GM18499 (cell line): ENCODE measurements around the gene DNAH17.
A peak's percentile ranks its signal among the peaks of the same experiment; 100 is the strongest.
"Not testable (repeated sequence)": the region's sequence is repeated elsewhere in the genome, so short reads cannot be mapped to it uniquely, and the experiment has no call there.

Source experiments
- ATAC-seq: cut with Tn5 transposase; IDR thresholded peaks from one replicate; pipeline ENCODE4 v1.9.1; 2021; ENCODE audit warnings: moderate number of reproducible peaks; ENCODE audit not compliant: insufficient read depth, unreplicated experiment

Gene DNAH17

DNA sequence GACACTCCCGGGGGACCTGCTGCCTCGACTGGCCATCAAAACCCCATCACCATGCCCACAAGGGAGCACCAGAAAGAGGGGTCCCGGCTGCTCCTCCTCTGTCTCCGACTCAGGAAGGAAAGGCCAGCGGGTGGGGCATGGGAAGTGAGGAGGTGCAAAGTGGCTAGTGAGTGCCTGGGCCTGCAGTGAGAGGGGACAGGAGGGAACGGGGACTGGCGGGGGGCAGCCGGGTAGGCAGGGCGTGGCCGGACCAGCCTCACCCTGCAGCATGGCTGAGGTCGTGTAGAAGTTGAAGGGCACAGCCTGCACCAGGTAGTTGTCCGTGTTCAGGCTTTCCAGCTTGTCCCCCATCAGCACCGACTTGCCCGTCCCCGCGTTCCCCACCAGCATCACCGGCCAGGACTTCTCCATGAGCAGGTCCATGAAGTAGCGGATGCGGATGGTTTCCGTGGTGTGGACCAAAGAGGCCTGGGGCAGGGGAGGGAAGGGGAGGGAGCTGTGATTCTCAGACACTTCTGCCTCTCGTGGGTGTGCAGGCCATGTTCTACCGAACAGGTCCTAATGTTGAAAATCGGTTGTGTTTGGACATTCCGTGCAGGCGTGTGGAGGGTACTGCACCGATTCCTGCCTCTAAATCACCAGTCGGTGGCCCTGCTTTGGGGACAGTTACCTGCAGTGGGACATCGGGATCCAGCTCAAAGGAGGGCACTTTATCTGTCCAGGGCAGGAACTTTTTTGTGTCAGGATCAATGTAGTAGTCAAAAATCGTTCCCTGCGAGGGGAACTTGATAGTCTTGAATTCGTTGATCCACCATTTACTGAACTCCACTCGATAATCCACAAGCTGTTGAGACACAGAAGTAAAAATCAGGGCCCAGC lies 91.7 kb downstream of the DNAH17 start:
- ATAC-seq, result no peak

DNA sequence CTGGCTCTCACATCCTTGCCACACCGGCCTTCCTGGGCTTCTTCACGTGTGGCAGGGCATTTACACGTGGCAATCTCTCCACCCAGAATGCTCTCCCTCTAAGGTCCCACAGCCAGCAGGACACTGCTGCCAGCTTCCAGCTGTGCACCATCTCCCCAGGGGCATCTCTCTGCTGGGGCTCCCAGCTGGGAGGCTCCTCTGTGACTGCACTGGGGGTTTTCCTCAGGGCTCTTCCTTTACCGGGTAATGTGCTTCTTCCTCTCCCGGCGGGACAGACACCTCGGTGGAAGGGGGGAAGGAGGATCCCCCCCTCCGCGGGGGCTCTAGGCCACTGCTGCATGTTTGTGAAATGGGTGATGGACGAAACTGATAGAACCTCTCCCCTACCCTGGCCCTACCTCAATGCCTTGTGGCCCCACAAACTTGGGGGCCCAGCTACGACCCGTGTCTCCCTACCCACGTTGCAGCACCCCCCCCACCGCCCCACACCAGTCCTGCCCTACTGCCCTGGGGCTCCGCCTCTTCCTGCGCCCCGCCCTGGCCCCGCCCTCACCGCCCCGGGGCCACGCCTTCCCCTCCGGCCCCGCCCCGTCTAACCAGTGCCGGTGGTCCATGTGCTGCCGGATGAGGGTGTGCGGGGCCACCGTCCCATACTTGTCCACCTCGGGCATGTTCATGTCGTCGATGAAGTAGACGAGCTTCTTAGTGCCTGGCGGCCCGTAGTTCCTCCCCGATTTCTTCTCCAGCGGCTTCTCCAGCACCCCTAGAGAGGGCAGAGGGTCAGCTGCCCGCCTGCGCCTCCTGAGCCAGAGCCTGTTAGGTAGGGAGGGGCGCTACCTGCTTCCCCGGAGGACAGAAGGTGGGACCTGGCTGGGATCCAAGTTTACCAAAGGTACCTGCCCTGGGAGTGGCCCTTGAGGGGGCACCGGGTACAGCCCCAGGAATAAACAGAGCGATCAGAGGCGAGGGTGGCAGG lies 92.6 kb downstream of the DNAH17 start:
- no peak for ATAC-seq

DNA sequence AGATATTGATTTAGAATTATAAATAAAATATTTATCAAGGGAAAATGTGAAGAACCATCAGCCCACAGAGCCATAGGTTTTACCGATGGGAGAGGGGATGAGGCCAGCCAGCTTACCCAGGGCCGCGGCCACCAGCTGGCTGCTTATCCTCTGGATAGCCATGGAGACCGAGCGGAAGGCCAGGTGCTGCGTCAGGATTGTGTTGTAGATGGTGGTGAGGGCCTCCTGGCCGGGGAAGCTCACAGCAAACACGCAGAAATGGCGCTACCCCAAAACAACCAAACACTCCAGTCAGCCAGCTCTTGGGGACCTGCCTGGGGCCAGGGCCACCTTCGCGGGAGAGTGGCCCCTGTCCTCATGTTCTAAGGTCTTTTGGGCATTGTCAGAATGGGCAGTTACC lies 97.8 kb downstream of the DNAH17 start:
- ATAC-seq, result no peak

DNA sequence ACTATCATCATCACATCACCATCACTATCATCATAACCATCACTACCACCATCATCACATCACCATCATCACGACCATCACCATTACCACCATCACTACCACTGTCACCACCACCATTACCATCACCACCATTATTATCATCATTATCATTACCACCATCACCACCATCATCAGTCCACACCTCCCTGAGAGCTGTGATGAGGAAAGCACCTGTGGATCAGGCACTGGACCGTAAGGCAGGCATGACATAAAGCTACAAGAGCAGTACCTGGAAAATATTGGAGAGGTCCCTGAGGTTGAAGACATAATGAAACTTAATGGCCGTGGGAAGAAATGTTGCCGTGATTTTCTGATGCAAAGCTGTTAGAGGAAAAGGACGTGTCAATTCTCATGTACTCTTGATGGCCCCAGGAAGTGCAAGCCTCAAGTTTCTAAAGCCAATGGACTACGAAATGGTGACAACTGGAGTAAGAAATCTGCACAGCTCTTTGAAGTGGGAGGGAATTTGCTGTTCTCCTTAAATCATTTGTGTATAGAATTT lies 98.4 kb downstream of the DNAH17 start:
- ATAC-seq, result no peak

DNA sequence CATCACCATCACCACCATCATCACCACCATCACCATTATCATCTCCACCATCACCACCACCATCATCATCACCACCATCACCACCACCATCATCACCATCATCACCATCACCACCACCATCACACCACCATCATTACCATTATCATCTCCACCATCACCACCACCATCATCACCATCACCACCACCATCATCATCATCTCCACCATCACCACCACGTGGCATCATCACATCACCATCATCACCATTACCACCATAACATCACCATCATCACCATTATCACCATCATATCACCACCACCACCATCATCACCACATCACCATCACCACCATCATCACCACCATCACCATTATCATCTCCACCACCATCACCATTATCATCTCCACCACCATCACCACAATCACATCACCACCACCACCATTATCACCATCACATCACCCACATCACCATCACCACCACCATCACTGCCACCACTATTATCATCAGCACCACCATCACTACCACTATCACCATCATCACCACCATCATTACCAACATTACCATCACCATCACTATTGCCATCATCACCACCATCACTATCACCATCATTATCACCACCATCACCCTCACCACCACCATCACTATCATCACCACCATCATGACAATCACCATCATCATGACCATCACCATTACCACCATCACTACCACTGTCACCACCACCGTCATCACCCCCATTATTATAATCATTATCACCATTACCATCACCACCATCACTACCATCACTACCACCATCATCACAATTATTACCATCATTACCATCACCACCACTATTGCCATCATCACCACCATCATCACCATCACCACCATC lies 99.1 kb downstream of the DNAH17 start:
- ATAC-seq, result no peak

DNA sequence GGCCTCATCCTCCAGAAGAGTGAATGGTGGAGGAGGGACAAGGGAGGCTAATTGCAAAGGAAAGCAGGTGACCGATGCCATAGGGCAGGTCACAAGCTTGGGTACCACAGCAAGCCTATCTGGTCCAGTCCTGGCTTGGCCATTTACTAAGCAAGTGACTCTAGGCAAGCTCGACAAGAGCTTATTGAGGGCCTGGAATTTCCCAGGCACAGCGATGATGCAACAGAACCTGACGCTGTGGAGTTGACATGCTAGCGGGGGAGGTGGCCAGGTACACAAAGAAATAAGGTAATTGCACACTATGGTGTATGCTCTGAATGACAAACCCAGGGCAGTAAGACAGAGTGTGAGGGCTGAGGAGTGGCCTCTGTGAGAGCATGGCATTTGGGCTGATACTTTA lies 100.2 kb downstream of the DNAH17 start:
- no peak for ATAC-seq

DNA sequence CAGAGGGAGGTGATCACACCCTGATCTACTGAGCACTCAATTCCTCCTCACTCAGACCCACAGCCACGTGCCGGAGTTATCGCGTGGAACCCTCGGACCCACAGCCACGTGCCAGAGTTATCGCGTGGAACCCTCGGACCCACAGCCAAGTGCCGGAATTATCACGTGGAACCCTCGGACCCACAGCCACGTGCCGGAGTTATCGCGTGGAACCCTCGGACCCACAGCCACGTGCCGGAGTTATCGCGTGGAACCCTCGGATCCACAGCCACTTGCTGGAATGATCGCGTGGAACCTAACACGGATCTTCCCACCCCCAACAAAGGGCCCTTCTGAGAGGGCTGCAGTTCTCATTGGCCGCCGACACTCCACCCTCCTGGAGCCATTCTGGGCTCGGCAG lies 101.0 kb downstream of the DNAH17 start:
- ATAC-seq, result no peak

DNA sequence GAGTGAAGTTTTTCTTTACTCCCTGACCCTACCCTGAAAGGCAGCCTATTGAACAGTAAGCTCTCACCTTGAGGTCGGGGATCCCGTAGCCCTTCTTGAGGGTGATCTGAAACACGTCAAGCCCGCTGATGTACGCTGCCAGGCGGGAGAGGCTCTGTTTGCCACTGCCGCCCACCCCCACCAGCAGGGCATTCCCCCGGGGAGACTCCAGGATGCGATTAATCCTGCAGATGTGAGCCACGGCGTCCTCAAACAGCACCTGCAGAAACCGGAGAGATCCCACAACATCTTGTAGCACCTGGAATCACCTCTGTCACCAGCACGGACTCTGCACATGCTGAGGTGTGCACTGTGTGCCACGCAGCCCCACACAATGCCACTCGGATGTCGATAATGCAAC lies 102.0 kb downstream of the DNAH17 start:
- no peak for ATAC-seq

DNA sequence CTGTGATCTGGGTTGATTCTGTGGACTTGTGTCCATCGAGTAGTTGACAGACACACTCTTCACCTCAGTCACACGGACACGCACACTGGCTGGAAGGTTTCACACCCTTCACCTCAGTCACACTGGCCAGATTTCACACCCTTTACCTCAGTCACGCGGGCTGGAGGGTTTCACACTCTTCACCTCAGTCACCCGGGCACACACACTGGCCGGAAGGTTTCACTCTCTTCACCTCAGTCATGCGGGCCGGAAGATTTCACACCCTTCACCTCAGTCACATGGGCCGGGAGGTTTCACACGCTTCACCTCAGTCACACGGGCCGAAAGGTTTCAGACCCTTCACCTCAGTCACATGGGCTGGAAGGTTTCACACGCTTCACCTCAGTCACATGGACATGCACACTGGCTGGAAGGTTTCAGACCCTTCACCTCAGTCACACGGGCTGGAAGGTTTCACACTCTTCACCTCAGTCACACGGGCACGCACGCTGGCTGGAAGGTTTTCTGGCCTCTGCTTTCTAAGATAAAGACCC lies 102.5 kb downstream of the DNAH17 start:
- ATAC-seq, result peak; percentile 54

DNA sequence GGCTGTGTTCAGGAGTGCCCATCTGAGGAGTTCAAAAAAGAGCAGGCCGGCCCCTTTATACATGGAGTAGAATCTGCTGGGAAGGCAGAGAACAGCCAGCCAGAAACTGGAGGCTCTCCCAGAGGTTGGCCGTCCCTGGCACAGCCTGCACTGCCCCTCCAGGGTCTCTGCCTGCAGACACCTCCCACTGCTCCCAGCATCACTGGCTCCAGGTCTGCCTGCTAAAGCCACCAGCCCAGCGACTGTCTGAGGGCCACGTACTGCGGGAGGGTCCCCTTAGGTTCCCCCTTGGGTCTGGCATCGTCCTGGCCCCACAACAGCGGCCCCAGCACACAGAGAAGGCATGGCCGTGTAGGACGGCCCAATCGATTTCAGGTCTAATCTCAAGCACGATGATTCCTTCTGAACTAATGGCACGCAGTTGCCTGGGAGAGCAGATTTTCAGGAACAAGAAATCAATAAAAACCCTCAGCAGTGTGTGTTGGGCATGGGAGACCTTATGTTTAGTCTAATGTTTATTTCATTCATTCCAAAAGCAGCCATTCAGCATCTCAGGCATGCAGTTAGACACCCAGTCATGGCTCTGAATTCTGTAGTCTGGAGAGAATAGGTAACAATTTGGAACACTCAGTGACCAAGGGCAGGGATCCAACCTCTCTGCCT lies 103.1 kb downstream of the DNAH17 start:
- no peak for ATAC-seq

DNA sequence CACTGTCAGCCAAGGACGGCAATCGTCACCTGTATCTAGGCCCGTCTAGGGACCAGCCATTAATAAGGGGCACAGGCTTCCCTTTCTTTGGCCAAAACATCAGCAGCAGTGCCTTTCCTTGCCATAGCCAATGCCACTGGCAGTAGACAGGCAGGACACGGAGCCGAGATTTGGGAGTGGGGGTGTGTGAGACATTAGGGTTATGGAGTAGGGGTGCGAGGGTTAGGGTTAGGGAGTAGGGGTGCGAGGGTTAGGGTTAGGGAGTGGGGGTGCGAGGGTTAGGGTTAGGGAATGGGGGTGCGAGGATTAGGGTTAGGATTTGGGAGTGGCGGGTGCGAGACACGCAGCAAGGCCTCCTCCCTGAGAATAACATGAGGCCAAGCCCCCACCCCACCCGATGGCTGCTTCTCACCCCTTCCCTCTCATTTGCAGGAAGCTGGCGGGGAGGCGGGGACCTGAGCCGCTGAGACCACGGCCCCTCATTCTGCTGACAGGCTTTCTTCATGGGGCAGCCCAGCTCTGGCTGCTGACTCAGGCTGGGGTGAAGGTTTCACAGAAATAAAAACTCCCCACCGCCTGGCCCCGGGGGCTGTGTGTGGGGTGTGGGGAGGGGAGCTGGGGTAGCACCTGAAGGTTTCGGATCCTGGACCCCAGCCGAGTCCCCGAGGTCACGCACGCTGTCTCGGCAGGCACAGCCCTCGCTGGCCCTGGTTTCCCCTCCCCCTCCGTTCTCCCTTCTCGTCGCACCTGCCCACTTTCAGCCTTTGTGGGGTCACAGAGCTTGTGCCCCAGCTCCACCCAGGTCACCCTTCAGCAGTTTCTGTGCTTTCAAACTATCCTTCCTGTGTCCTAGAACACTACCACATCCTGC lies 104.9 kb downstream of the DNAH17 start:
- ATAC-seq, result no peak

DNA sequence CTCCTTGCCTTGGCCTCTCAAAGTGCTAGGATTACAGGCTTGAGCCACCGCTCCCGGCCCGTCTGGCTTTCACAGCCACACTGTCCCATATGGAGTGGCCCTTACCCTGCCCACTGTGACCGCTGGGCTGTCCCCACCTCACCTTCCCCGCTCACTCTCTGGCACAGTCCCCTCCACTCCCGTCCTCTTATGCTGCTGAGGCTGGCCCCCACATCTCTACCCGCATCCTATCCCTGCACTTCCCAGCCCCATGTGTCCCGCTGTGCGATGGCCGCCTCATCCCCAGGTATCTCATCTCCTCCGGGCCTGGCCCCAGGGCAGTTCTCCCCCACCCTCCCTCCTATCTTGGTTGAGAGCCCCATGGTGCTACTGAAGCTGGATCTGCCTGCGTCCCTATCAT lies 105.6 kb downstream of the DNAH17 start:
- ATAC-seq, result no peak

DNA sequence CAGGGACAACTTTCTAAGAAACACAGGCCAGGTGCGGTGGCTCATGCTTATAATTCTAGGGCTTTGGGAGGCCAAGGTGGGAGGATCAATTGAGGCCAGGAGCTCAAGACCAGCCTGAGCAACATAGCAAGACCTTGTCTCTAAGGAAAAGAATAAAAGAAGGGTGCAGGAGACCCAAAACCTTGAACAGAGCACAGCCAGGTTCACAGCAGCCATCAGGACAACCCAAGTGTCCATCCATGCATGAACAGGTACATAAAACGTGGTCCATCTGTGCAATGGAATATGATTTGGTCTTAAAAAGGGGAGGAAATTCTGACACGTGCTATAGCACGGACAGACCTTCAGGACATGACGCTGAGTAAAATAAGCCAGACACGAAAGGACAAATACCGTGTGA lies 107.8 kb downstream of the DNAH17 start:
- ATAC-seq, result no peak

DNA sequence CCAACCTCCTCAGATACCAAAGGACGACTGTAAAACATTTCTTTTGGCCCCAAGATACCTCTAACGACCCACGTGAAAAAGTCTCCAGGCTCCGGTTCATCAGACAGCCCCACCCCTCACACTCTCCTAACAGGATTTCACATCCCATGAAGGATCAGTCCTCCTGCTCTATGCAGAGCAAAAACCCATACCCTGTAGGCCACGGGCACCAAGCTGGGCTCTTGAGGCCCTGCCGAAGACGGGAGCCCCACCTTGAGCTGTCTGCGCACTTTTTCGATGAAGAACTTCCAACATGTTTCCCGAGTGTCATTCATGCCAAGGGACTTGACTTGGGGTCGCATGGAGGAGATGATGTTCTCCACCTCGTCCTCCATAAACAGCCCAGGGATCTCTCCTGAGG lies 108.8 kb downstream of the DNAH17 start:
- ATAC-seq, result no peak

DNA sequence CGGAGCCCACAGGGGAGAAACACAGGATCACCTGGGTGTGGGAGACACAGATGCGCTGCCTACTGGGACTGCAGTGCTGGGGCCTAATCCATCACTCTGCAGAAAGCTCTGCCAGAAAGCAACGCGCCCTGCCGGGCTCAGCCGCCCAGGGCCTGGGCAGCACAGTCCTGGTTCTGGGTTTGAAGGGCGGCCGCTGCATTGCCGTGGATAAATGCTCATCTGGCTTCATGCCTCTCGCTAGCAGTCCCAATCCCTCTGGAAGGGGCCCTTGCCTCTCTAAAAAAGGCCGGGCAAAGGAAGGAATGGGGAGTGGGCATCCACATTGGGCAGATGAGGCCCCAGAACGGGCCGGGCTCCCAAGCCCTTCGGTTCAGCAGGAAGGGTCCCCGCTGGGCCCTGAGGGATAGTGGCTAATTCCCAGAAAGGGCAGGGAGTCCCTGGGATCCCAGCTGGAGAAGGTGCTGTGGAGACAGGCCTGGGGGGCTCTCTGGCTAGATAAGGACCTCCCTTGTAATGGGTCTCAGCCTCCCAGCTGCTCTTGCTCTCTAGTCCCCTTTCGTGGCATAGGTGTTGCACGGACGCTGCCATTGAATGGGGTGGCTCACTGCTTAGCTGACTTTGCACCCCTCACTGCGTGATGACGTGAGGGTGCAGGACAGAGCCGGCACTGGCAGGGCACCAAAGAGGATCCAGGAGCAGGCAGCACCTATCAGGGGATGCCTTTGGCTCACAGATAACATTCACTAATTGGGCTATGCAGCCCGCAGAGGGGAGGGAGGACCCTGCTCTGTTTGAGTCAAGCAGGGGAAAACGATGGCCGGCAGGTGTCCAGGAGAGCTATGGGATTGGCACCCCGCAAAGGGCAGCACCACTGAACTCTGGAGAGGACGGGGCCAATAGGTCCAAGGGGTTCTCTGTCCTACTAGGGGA lies 110.1 kb downstream of the DNAH17 start:
- ATAC-seq, result no peak

DNA sequence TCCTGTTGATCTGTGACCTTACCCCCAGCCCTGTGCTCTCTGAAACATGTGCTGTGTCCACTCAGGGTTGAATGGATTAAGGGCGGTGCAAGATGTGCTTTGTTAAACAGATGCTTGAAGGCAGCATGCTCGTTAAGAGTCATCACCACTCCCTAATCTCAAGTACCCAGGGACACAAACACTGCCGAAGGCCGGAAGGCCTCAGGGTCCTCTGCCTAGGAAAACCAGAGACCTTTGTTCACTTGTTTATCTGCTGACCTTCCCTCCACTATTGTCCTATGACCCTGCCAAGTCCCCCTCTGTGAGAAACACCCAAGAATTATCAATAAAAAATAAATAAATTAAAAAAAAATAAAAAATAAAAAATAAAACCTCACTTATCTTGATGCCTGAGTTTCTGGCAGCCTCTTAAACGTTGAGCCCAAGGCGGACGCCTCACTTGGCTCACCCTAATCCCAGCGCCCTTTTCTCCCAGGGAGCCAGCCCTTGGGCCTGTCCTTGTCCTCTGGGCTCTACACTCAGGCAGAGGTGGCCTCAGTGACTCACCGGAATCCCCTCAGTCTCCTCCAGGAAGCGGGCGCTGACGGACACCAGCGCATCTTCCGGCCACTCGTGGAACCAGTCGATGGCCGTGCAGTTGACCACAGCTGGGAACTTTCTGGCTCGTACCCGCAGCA lies 110.9 kb downstream of the DNAH17 start:
- not testable (repeated sequence) for ATAC-seq

DNA sequence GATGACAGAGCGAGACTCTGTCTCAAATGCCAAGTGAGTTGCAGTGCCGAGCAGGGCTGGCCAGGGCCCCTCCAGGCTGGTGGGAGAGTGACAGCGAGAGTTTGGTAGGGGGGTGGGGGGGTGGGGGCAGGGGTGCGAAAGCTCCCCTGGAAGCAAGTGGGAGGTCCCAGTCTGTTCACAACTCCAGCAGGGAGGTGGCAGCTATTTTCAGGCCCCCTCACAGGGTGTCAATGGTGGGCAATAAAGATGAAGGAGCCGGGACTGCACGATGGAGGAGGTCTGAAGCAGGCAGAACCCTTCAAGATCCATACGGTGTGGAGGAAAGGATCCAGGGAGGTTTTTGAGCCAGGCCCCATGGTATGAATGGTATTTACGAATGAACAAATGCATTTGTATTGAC lies 115.0 kb downstream of the DNAH17 start:
- no peak for ATAC-seq
